Parathyroid adenoma (tissue), 2 donors: ENCODE results near the gene GJC1.

ENCODE experiments used
- H2AFZ ChIP-seq: fragments of 300-600 bp; sonication (generic); one replicate; pipeline ENCODE4 v1.7.0; 2017; ENCODE audit warnings: antibody characterized with exemption, mild to moderate bottlenecking
- H3K27ac ChIP-seq: fragments of 300-600 bp; sonication (generic); one replicate; pipeline ENCODE4 v1.7.0; 2017
- H3K27me3 ChIP-seq: fragments of 300-600 bp; sonication (generic); one replicate; pipeline ENCODE4 v1.7.0; 2017; ENCODE audit warnings: low read length; ENCODE audit not compliant: control insufficient read depth, insufficient read depth
- H3K36me3 ChIP-seq: fragments of 300-600 bp; sonication (generic); one replicate; pipeline ENCODE4 v1.7.0; 2017; ENCODE audit warnings: low read length; ENCODE audit not compliant: control insufficient read depth, insufficient read depth
- H3K4me1 ChIP-seq: fragments of 300-600 bp; sonication (generic); one replicate; pipeline ENCODE4 v1.7.0; 2017; ENCODE audit warnings: control low read depth
- H3K4me2 ChIP-seq: fragments of 300-600 bp; sonication (generic); one replicate; pipeline ENCODE4 v1.7.0; 2017; ENCODE audit warnings: low read length
- H3K4me3 ChIP-seq: fragments of 300-600 bp; sonication (generic); one replicate; pipeline ENCODE4 v1.7.0; 2017; ENCODE audit warnings: low read depth, low read length
- H3K79me2 ChIP-seq: fragments of 300-600 bp; sonication (generic); one replicate; pipeline ENCODE4 v1.7.0; 2017; ENCODE audit warnings: control low read depth
- H3K9ac ChIP-seq: fragments of 300-600 bp; sonication (generic); one replicate; pipeline ENCODE4 v1.7.0; 2017; ENCODE audit warnings: mild to moderate bottlenecking
- H3K9me3 ChIP-seq: fragments of 300-600 bp; sonication (generic); one replicate; pipeline ENCODE4 v1.7.0; 2017; ENCODE audit warnings: low read length; ENCODE audit not compliant: control insufficient read depth
- CTCF ChIP-seq: fragments of 300-600 bp; sonication (generic); IDR thresholded peaks from one replicate; pipeline ENCODE4 v1.7.0; 2017; ENCODE audit warnings: antibody characterized with exemption, mild to moderate bottlenecking
- donor health status: primary hyperparathyroidism.

The GJC1 gene

GRCh38 chr17:44766409-44767038 is 63.6 kb downstream of the GJC1 start:
- Histone ChIP-seq H3K27ac (no peak overlapping the region), H3K27me3 (no peaks in the 10 kb centered on the region), H3K9ac (no peak overlapping the region), H2AFZ (no peak overlapping the region), H3K4me3 (no peak overlapping the region), H3K36me3 (no peaks in the 10 kb centered on the region), H3K79me2 (no peaks in the 10 kb centered on the region), H3K4me1 (no peaks in the 10 kb centered on the region), H3K4me2 (no peak overlapping the region), H3K9me3 (no peaks in the 10 kb centered on the region)
- no peak for TF ChIP-seq CTCF

- Histone ChIP-seq H3K27ac (no peak overlapping the region), H3K4me3 (no peak overlapping the region), H3K4me2 (no peak overlapping the region), H3K36me3 (no peaks in the 10 kb centered on the region), H3K79me2 (no peaks in the 10 kb centered on the region), H3K27me3 (no peaks in the 10 kb centered on the region), H3K4me1 (no peaks in the 10 kb centered on the region), H2AFZ (no peak overlapping the region), H3K9ac (no peak overlapping the region), H3K9me3 (no peaks in the 10 kb centered on the region)
- no peak for TF ChIP-seq CTCF
Measured at GRCh38 chr17:44765965-44766364, 64.1 kb downstream of the GJC1 start.

GRCh38 chr17:44763170-44763569 is 66.9 kb downstream of the GJC1 start:
- Histone ChIP-seq H3K4me1 (no peaks in the 10 kb centered on the region), H3K4me3 (no peak overlapping the region), H3K27ac (no peak overlapping the region), H3K36me3 (no peaks in the 10 kb centered on the region), H3K27me3 (no peaks in the 10 kb centered on the region), H3K79me2 (no peaks in the 10 kb centered on the region), H3K9me3 (no peaks in the 10 kb centered on the region), H3K9ac (no peak overlapping the region), H2AFZ (no peak overlapping the region), H3K4me2 (no peak overlapping the region)
- no peak for TF ChIP-seq CTCF

GRCh38 chr17:44761932-44762810 is 67.9 kb downstream of the GJC1 start:
- no peaks in the 10 kb centered on the region for H3K36me3 ChIP-seq
- H3K4me2 ChIP-seq = no peak overlapping the region
- H3K9me3 ChIP-seq = no peaks in the 10 kb centered on the region
- H3K9ac ChIP-seq = no peak overlapping the region
- H3K27ac ChIP-seq = no peak overlapping the region
- TF ChIP-seq CTCF = no peak
- no peaks in the 10 kb centered on the region for H3K79me2 ChIP-seq
- no peak overlapping the region for H2AFZ ChIP-seq
- no peaks in the 10 kb centered on the region for H3K27me3 ChIP-seq
- no peaks in the 10 kb centered on the region for H3K4me1 ChIP-seq
- no peak overlapping the region for H3K4me3 ChIP-seq
